HG02943 (cell line): ENCODE measurements around the gene PRKCB.

Experiments used
- ATAC-seq: cut with Tn5 transposase; IDR thresholded peaks from one replicate; pipeline ENCODE4 v1.9.1; 2021; ENCODE audit warnings: mild to moderate bottlenecking, low read depth, moderate library complexity; ENCODE audit not compliant: unreplicated experiment

The PRKCB gene

GRCh38 chr16:23862556-23862955, 26.8 kb downstream of the PRKCB start:
- ATAC-seq = no peak

DNA sequence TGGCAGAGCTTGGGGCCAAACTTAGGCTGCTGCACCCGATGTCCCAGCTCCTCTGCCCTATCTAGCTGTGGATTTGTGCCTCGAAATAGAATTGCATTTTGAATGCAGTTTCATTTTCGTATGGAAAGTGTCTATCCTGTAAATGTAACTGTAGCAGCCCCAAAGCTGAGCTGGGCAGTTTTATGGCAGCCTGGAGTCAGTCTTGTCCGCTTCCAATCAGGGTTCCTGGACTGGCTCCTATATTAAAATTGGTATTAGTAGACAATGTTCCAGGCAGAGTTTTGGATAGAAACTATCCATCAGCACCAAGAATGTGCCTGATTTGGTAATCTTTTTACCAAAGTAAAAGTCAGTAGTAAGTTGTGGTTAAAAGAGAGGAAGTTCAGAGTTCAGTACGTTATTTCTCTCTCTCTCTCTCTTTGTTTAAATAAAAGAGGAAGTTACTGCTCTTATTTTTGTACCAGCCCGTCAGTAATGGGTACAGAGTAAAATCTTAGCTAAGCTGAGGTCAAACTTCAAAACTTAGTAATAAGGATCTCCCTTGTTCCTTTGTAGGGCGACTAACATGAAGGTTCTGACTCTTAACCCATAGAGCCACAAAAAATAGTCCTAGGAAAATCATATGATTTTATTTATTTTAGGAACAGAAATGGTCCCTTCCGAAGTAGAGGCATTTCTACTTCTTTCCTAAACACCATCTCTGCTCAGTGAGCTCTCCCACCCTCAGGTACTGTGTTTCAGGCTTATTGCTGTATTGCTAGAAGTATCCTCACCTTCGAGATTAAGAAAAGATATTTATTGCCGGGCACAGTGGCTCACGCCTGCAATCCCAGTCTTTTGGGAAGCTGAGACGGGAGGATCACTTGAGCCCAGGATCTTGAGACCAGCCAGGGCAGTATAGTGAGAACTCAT, 28.0 kb downstream of the PRKCB start:
- ATAC-seq = peak; percentile 72

DNA sequence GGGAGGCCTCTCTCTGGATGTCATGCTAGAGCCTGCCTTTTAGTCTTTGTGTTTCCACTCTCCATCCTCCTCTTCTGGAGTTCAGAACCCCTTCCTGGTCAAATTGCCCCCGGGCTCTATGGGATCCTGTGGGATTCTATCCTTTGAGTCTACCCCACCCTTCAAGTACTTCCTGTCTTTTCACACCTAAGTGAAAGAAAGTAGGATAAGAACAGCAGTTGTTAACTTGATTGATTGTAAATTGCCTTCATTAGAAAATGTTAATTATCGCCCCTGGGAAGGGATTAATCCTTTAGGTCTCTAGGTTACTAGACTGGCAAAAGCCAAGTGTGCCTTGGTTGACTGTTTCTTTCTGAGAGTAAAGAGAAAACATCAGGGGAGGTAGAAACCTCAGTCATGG, 30.1 kb downstream of the PRKCB start:
- no peak for ATAC-seq

DNA sequence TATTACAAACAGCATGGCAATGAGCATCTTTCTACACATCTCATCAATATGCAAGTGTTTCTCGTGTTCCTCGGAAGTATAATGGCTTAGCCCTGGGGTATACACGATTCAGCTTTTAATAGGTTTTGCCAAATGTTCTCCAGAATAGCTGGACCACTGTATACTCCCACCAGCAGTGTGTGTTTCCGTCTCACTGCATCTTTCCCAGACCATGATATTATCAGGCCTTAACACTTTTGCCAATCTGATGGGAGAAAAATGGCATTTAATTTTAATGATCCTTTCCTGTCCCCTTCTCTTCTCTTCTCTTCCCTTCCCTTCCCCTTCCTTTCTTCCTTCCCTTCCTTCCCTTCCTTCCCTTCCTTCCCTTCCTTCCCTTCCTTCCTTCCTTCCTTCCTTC, 30.8 kb downstream of the PRKCB start:
- no peak for ATAC-seq

GRCh38 chr16:23867566-23867965, 31.8 kb downstream of the PRKCB start:
- ATAC-seq = no peak

DNA sequence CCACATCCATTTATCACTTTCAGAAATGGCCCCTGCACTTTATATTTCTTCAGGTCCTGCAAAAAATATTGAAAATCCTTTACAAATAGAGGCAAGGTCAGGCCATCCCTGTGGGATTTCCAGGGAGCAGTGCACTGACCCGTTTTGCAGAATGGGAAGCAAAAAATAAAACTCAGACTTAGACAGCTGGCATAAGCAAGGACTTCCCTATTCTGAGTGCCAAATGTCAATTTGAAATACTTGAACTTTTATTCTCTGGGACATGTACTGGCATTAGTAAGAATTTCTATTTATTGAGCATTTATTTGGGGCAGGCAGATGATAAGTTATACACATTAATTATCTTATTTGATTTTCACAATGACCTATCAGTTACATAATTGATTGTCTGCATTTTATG, 32.4 kb downstream of the PRKCB start:
- no peak for ATAC-seq

GRCh38 chr16:23869052-23869451, 33.3 kb downstream of the PRKCB start:
- no peak for ATAC-seq

DNA sequence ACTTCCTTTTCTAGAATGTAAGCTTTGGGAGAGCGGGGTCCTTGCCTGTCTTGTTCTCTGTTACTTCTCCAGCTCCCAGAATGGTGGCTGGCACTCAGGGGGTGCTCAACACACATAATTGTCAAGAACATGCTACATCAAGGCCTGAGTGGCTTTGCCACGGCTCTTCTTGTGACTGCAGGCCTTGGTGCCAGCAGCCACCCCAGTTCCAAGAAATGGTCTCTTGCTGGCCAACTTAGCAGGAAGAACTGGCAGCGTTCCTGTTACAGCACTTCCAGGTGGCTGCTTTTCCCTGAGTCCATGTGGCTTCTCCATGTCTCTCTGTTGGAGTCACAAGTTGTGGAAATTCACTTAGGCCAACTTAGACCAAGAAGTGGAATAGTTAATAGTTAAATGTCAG, 36.1 kb downstream of the PRKCB start:
- no peak for ATAC-seq

- ATAC-seq = no peak
Measured at GRCh38 chr16:23874613-23875294, 39.0 kb downstream of the PRKCB start.

GRCh38 chr16:23876256-23876896, 40.6 kb downstream of the PRKCB start:
- ATAC-seq = no peak

DNA sequence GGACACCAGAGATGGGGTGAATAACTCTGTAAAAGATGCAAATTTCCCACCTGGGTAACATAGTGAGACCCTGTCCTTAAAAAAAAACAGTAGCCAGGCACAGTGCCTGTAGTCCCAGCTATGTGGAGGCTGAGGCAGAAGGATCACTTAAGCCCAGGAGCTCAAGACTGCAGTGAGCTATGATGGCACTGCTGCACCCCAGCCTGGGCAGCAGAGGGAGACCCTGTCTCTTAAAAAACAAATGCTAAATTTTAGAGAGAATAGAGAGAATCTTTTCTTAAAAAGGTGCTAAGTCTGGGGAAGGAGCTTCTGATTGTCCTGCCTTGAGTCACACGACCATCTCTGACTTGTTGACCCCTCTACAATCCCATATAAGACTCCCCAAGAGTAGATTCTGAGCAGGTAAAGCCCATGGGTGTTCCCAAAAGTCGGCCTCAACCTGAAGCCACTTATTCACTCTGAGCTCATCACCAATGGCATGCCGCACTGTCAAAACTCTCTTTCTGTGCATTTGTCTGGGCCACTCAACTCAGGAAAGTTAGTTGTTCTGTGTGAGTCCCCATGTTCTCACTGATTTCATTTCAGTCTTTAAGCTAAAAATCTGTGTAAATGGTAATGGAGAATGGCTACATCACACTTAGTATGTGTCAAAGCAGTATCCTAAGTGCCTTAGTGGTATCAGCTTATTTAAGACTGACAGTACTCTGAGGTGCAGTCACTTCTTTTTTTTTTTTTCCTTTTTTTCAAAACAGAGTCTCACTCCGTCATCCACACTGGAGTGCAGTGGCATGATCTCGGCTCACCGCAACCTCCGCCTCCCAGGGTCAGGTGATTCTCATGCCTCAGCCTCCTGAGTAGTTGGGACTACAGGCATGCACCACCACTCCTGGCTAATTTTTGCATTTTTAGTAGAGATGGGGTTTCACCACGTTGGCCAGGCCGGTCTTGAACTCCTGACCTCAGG, 41.6 kb downstream of the PRKCB start:
- ATAC-seq = no peak

GRCh38 chr16:23879735-23880373, 44.1 kb downstream of the PRKCB start:
- no peak for ATAC-seq

DNA sequence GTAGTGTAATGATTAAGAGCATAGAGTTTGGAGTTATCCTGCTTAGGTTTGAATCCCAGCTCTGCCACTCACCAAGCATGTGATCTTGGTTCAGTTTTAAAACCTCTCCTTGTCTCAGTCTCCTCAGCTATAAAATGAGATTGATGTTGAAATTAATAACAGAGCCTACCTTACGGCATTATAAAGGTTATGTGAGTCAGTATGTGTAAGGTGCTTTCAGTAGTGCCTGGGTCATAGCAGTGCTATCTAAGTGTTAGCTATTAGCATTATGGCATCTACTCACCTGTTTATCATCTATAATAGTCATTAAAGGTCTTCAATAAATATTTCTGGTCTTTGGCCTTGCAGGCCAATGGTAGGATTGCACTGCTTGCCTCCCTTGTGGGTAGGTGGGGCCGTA, 53.4 kb downstream of the PRKCB start:
- no peak for ATAC-seq

- ATAC-seq = no peak
Measured at GRCh38 chr16:23893986-23894385, 58.2 kb downstream of the PRKCB start.

DNA sequence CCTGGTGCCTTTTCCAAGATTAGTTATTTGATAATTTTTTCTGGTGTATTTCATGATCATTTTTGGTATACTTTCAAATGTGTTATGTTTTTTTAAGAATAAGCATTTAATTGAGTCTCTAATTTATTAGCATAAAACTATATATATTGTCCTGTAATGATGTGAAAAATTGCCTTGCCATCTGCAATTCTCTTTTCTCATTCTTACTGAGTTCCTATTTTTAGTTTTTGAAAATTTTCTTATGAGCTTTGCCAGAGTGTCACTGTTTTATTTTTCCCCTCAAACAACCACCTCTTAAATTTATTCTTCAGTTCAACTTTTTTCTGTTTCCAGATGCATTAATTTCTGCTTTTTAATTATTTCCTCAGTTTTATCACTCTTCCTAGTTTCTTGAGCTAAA, 59.3 kb downstream of the PRKCB start:
- ATAC-seq = no peak

DNA sequence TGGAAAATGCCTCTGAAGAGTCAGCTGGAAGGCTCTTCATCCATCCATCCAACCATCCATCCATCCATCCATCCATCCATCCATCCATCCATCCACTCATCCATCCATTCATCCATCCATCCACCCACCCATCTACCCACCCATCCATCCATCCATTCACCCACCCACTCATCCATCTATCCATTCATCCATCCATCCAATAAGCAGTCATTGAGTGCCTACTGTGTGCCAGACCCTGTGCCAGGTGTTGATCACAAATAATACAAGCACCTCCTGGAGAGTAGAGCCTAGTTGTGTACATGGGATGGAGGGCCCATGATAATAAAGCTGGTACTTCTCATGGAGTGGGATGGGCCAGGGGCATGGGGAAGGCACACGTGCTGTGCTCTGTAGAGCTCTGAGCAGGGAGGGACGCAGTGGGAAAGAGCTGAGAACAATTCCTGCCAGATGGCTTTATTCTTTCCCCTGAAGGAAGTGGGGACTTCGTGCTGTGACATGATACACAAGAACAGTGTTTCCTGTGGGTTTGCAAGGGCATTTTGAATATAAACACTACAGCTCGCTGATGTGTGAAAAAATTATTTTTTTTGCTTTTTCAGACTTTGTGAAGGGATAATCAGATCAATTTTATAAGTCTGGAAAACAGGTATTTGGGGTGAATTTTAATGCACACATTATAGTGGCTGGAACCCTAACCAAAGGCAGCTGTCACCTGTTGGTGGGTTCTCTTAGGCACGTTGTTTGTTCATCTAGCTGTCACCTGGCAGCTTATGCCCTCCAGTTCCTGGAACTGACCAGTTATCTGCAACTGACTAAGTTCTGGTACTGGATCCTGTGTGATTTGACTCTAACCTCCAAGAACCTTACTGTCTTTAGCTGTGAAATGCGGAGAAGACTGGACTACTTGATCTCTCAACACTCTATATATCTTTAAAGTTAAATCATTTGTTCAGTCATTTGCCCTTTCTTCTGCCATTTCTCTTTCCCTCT, 61.3 kb downstream of the PRKCB start:
- ATAC-seq = no peak

DNA sequence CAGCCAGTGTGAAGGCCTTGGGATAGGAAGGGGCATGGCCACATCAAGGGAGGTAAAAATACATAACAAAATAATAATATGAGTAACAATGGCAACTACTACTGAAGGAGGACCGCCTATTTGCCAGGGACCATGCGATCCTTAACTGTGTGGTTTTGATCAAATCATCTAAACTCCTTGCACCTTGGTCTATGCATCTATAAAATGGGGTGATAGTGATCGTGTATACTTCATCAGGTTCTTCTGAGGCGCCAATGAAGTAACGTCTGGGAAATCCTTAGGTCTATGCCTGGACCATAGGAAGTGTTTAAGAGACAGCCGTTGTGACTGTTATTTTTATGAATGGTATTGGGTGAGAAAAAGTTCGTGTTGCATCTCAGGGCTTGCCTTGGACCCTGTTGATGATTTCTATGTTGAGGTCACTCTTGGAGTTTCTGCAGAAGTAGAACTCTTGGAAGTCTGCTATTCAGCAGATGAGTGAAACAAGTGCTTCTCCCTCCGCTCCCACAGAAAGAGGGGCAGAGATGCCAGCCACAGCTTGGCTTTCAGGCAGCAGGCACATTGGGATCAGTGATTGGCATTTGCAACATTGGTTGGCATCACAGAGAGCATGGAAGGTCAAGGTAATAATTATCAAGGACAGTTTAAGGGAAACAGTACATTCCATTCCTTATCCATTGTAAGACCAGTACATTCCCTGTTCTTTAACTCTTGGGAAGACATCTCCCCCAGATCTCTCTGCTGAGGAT, 63.1 kb downstream of the PRKCB start:
- ATAC-seq = no peak

DNA sequence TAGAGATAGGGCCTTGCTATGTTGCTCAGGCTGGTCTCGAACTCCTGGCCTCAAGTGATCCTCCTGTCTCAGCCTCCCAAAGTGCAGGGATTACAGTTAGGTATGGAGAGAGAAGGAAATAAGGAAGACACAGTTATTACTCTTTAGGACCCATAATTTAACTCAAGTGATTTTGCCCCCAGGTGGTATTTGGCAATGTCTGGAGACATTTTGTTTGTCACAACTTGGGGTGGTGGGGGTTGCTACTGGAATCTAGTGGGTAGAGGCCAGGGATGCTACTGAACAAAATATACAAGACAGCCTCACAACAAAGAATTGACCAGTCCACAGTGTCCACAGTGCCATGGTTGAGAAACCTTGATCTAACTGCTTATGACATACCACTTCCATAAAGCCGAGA, 64.1 kb downstream of the PRKCB start:
- ATAC-seq = no peak
